H1 (cell line): ENCODE results near the gene NRK. TPM values are rescaled to one million over a fixed set of nuclear protein-coding genes. Genes with fewer than 3 reads are reported as not detected.

Experiments
- CTCF ChIA-PET: fragments of 300-600 bp; sonication (Branson Sonifier 250); formaldehyde crosslinking; loops from one replicate; lab custom pipeline; 2021; ENCODE audit not compliant: partially characterized antibody; lab: Charles Lee
- POLR2A ChIA-PET: fragments of 300-600 bp; sonication (Branson Sonifier 250); formaldehyde crosslinking; loops from one replicate; lab custom pipeline; 2021; ENCODE audit warnings: inconsistent platforms; ENCODE audit not compliant: partially characterized antibody; lab: Charles Lee
- DNase-seq, 2 experiments: peaks; one replicate each; pipeline versions ENCODE4 v3.0.0 to v3.0.0-alpha.2; 2010 to 2022; ENCODE audit warnings: low spot score in 2 of 2, low read depth in 1 of 2, mixed read lengths in 1 of 2
- FAIRE-seq: peaks from 2 replicates; lab custom pipeline; 2011; peaks lifted over from hg19 to GRCh38; lab: Jason Lieb, UNC
- H2AFZ ChIP-seq: 2 replicates; pipeline ENCODE4 v1.8.1; 2012; ENCODE audit warnings: low read length, inconsistent platforms
- H2AK5ac ChIP-seq: 2 replicates; pipeline ENCODE4 v1.6.1; 2013; ENCODE audit warnings: low read depth, low read length
- H2BK120ac ChIP-seq: replicated peaks from 2 replicates; pipeline ENCODE3; 2013; ENCODE audit warnings: low read depth, low read length, inconsistent platforms
- H2BK12ac ChIP-seq: 2 replicates; pipeline ENCODE4 v1.6.1; 2013; ENCODE audit warnings: low read depth, low read length
- H2BK15ac ChIP-seq: 2 replicates; pipeline ENCODE4 v1.6.1; 2013; ENCODE audit warnings: low read length
- H2BK20ac ChIP-seq: 2 replicates; pipeline ENCODE4 v1.6.1; 2013; ENCODE audit warnings: low read length
- H2BK5ac ChIP-seq: 2 replicates; pipeline ENCODE4 v1.6.1; 2013; ENCODE audit warnings: low read depth, low read length
- H3K14ac ChIP-seq: 2 replicates; pipeline ENCODE4 v1.6.1; 2013; ENCODE audit warnings: inconsistent platforms; ENCODE audit not compliant: insufficient read length
- H3K18ac ChIP-seq: 2 replicates; pipeline ENCODE4 v1.6.1; 2013; ENCODE audit warnings: low read length; ENCODE audit errors: extremely low read depth
- H3K23ac ChIP-seq: 2 replicates; pipeline ENCODE4 v1.6.1; 2013; ENCODE audit warnings: inconsistent platforms; ENCODE audit not compliant: insufficient read length
- H3K23me2 ChIP-seq: 2 replicates; pipeline ENCODE4 v1.6.1; 2013; ENCODE audit warnings: low read depth, low read length
- H3K27ac ChIP-seq: 2 replicates; pipeline ENCODE4 v1.6.1; 2011; ENCODE audit warnings: low read depth, low read length, inconsistent platforms
- H3K27me3 ChIP-seq, 4 experiments: replicated peaks in 1 of 4; 1 replicate in 1 of 4; 2 replicates in 3 of 4; pipeline versions ENCODE4 v1.6.1 to v1.8.1; 2011 to 2013; ENCODE audit warnings: low read length in 3 of 4, mild to moderate bottlenecking in 3 of 4, inconsistent platforms in 2 of 4, mixed read lengths in 2 of 4, moderate library complexity in 1 of 4; ENCODE audit not compliant: control insufficient read depth in 3 of 4, insufficient read depth in 3 of 4; ENCODE audit errors: extremely low read depth in 1 of 4
- H3K36me3 ChIP-seq, 4 experiments: 2 replicates each; pipeline versions ENCODE4 v1.6.1 to v1.8.1; 2011 to 2013; ENCODE audit warnings: mild to moderate bottlenecking in 4 of 4, low read length in 3 of 4, moderate library complexity in 2 of 4, control low read depth in 1 of 4, inconsistent platforms in 1 of 4; ENCODE audit not compliant: insufficient read depth in 4 of 4, control insufficient read depth in 2 of 4
- H3K4ac ChIP-seq: replicated peaks from 2 replicates; pipeline ENCODE3; 2013; ENCODE audit warnings: low read length, low read depth, mixed read lengths, inconsistent platforms; ENCODE audit not compliant: insufficient read length
- H3K4me1 ChIP-seq, 4 experiments: replicated peaks in 1 of 4; 1 replicate in 1 of 4; 2 replicates in 3 of 4; pipeline versions ENCODE4 v1.6.1 to v1.8.1; 2011 to 2013; ENCODE audit warnings: low read length in 3 of 4, inconsistent platforms in 2 of 4, mixed read lengths in 1 of 4; ENCODE audit not compliant: insufficient read depth in 4 of 4, control insufficient read depth in 3 of 4
- H3K4me2 ChIP-seq, 2 experiments: 2 replicates each; pipeline versions ENCODE4 v1.6.1 to v1.8.1; 2011 to 2013; ENCODE audit warnings: low read depth in 2 of 2, low read length in 2 of 2, control low read depth in 1 of 2, inconsistent platforms in 1 of 2, mild to moderate bottlenecking in 1 of 2; ENCODE audit not compliant: insufficient read depth in 1 of 2
- H3K4me3 ChIP-seq, 4 experiments: fragments of 200-600, 300-600 bp in 1 of 4; sonication (generic), shearing (Covaris generic), sonication (Bioruptor Twin) in 1 of 4; 2 replicates each; pipeline versions ENCODE4 v1.5.1 to v1.8.1; 2011 to 2016; ENCODE audit warnings: low read length in 4 of 4, low read depth in 3 of 4, control low read depth in 2 of 4, inconsistent platforms in 2 of 4, mild to moderate bottlenecking in 2 of 4, mixed read lengths in 1 of 4, moderate library complexity in 1 of 4; ENCODE audit not compliant: insufficient read depth in 2 of 4; ENCODE audit errors: extremely low read depth in 1 of 4
- H3K56ac ChIP-seq: replicated peaks from 2 replicates; pipeline ENCODE3; 2013; ENCODE audit warnings: low read depth, mild to moderate bottlenecking, mixed read lengths, low read length, inconsistent platforms; ENCODE audit not compliant: insufficient read length
- H3K79me1 ChIP-seq: 2 replicates; pipeline ENCODE4 v1.6.1; 2013; ENCODE audit warnings: low read depth, low read length, control low read depth
- H3K79me2 ChIP-seq, 2 experiments: 2 replicates each; pipeline versions ENCODE4 v1.6.1 to v1.8.1; 2012 to 2013; ENCODE audit warnings: low read length in 2 of 2, mild to moderate bottlenecking in 2 of 2, inconsistent platforms in 1 of 2; ENCODE audit not compliant: insufficient read depth in 2 of 2, control insufficient read depth in 1 of 2
- H3K9ac ChIP-seq, 4 experiments: replicated peaks in 1 of 4; 1 replicate in 1 of 4; 2 replicates in 3 of 4; pipeline versions ENCODE4 v1.6.1 to v1.8.1; 2011 to 2013; ENCODE audit warnings: low read depth in 3 of 4, low read length in 3 of 4, control low read depth in 2 of 4, mild to moderate bottlenecking in 2 of 4, moderate library complexity in 2 of 4, inconsistent platforms in 1 of 4; ENCODE audit errors: extremely low read depth in 1 of 4
- H3K9me3 ChIP-seq, 2 experiments: 2 replicates each; pipeline versions ENCODE4 v1.6.1 to v1.8.1; 2012 to 2013; ENCODE audit warnings: mild to moderate bottlenecking in 2 of 2, moderate library complexity in 2 of 2, control low read depth in 1 of 2, inconsistent platforms in 1 of 2, low read depth in 1 of 2, low read length in 1 of 2, mixed read lengths in 1 of 2; ENCODE audit not compliant: insufficient read depth in 2 of 2
- H4K20me1 ChIP-seq, 2 experiments: replicated peaks in 1 of 2; 2 replicates each; pipeline versions ENCODE3 to v1.8.1; 2011 to 2013; ENCODE audit warnings: inconsistent platforms in 2 of 2, low read length in 2 of 2, mild to moderate bottlenecking in 1 of 2; ENCODE audit not compliant: insufficient read depth in 2 of 2, control insufficient read depth in 1 of 2
- H4K5ac ChIP-seq: 2 replicates; pipeline ENCODE4 v1.6.1; 2013; ENCODE audit warnings: low read length, low read depth, mixed read lengths, inconsistent platforms; ENCODE audit not compliant: insufficient read length
- H4K8ac ChIP-seq: 2 replicates; pipeline ENCODE4 v1.8.0; 2013; ENCODE audit warnings: mild to moderate bottlenecking, moderate library complexity, low read length, inconsistent platforms; ENCODE audit not compliant: insufficient read depth; ENCODE audit errors: extremely low read depth
- H4K91ac ChIP-seq: replicated peaks from 2 replicates; pipeline ENCODE3; 2013; ENCODE audit warnings: low read length, mixed read lengths, inconsistent platforms; ENCODE audit not compliant: insufficient read length
- HDAC6 ChIP-seq: IDR thresholded peaks from one replicate; pipeline ENCODE4 v1.7.1; 2012; ENCODE audit warnings: low read depth, mild to moderate bottlenecking, inconsistent platforms, low read length, moderate library complexity
- WGBS, 2 experiments: shearing (Covaris generic) in 1 of 2; methylation state at CpG; one replicate each; pipeline versions ENCODE4 v1.1.6 to v1.1.7; 2013 to 2015; ENCODE audit warnings: low lambda C conversion rate in 2 of 2, mixed read lengths in 2 of 2, inconsistent platforms in 1 of 2, low coverage in 1 of 2, missing lambda C conversion rate in 1 of 2; ENCODE audit not compliant: insufficient replicate concordance in 2 of 2, insufficient coverage in 1 of 2, insufficient read length in 1 of 2; ENCODE audit errors: extremely low coverage in 1 of 2, missing lambda C conversion rate in 1 of 2; 5-methylcytosine and 5-hydroxymethylcytosine counted together
- polyA plus RNA-seq, 7 experiments: library from polyadenylated mRNA; depleted of rRNA in 3 of 7; stranded (reverse) in 5 of 7; unstranded in 2 of 7; fragments of >200 nt in 5 of 7; fragments of 200-250 nt in 2 of 7; gene quantifications; 1 replicate in 5 of 7; 2 replicates in 1 of 7; 4 replicates in 1 of 7; pipeline versions ENCODE4 v1.2.1 to v1.2.3, GENCODE V29; 2011 to 2013; ENCODE audit warnings: missing spikeins in 2 of 7, mixed read lengths in 2 of 7
- total RNA-seq: library from RNA; stranded (reverse); fragmentation: NEBNext Ultra II Directional; extraction: Animal tissue kit (Norgen Biotek cat#: 25700); gene quantifications from 2 replicates; pipeline ENCODE4 v1.2.1, GENCODE V29; 2021

The NRK gene
- total and polyA plus RNA-seq, 2 of the 8 experiments (the other 6 are each of a cell fraction or from before 2014, with no cell fraction given) = 0.86 to 8.3 TPM

GRCh38 chrX:105910563-105911105, 88.3 kb downstream of the NRK start:
- no peaks in the 10 kb centered on the region for H3K79me2 ChIP-seq
- no peaks in the 10 kb centered on the region for H3K9me3 ChIP-seq
- no peak overlapping the region for H2BK20ac ChIP-seq
- no peak overlapping the region for H3K4me2 ChIP-seq
- no peak overlapping the region for H4K5ac ChIP-seq
- ChIA-PET CTCF (no interaction called here), POLR2A (no interaction called here)
- 100% methylated on average over 1 of the region's 3 CpGs; no CpG with 5 or more reads in 1 of the 2 experiments for WGBS, 2 experiments
- no peaks in the 10 kb centered on the region for H3K79me1 ChIP-seq
- H3K27me3 ChIP-seq = no peaks in the 10 kb centered on the region
- no peak for FAIRE-seq
- no peak overlapping the region for H2BK120ac ChIP-seq
- TF ChIP-seq HDAC6 = no peak
- H3K23me2 ChIP-seq = no peaks in the 10 kb centered on the region
- H2BK15ac ChIP-seq = no peak overlapping the region
- no peak overlapping the region for H2AK5ac ChIP-seq
- no peak overlapping the region for H2BK5ac ChIP-seq
- H4K20me1 ChIP-seq = no peaks in the 10 kb centered on the region
- no peaks in the 10 kb centered on the region for H3K36me3 ChIP-seq
- no peaks in the 10 kb centered on the region for H3K4me1 ChIP-seq
- H3K56ac ChIP-seq = no peak overlapping the region
- H3K27ac ChIP-seq = no peak overlapping the region
- no peak overlapping the region for H3K23ac ChIP-seq
- no peak overlapping the region for H3K4ac ChIP-seq
- H4K8ac ChIP-seq = no peak overlapping the region
- H3K18ac ChIP-seq = no peak overlapping the region
- H2BK12ac ChIP-seq = no peak overlapping the region
- H3K9ac ChIP-seq = no peak overlapping the region
- DNase-seq = no peak
- H3K4me3 ChIP-seq = no peak overlapping the region
- H4K91ac ChIP-seq = no peak overlapping the region
- no peak overlapping the region for H2AFZ ChIP-seq
- no peak overlapping the region for H3K14ac ChIP-seq
